ENCODE measurements around the gene NDST1. TPM values are rescaled to one million over a fixed set of nuclear protein-coding genes. Genes with fewer than 3 reads are reported as not detected.
A peak's percentile ranks its signal among the peaks of the same experiment; 100 is the strongest.

NDST1 gene
- total and polyA plus RNA-seq, 7 experiments from 2014 or later = 0.69 to 17.5 (median 1.2) TPM

DNA sequence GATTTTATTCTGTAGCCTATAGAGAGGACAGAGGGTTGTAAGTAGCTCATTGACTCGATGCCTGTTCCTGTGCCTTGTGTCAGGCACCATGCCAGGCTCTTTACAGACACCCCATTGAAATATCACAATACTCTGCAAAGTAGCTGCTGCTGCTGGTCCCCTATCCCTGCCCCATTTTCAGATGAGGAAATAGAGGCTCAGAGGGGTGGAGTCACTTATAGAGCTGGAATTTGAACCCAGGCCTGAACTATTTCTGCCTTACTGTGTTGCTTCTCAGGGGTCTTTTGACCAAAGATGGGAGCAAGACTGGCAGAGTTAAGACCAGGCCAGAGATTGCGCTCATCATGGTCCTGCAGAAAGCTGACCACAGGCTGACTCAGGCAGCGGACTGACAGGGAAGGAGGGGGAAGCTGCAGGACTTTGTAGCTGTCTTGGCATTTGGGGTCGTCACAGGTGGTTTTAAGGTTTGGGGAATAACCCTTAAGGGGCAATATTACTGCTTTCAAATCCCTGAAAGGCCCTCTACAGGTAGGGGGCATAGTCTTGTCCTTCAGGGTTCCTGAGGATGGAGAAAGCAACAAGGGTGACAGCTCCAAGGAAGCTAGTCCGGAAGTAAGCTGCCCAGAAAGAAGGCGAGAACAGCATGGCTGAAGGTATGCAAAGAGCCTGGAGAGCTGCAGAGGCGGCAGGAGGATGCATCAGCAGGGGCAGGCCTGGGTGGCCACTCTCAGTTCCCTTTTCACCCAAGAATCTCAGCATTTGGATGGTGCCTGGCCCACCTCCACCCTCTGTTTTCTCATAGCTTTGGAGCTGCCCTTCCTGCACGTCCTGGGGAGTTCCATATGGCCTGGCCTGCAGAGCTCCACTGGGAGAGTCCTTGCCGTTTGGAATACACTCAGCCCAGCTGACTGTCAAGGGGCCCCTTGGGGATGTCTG, 18.3 kb upstream of the NDST1 start:
- no peaks in the 10 kb centered on the region for H3K9me3 Mint-ChIP-seq
- H3K4me3 Mint-ChIP-seq = no peak overlapping the region
- H3K4me1 ChIP-seq (ENCODE audit: control insufficient read depth in 2 of 2, insufficient read depth in 2 of 2, low read length in 2 of 2) = peaks cover 3 to 5% of the 10 kb centered on the region in 2 donors
- ATAC-seq = peak; percentile 43
- H3K9me3 ChIP-seq (ENCODE audit: control insufficient read depth in 2 of 3, low read length in 3 of 3) = no peaks in the 10 kb centered on the region
- ChIA-PET POLR2A (no interaction called here), CTCF (no interaction called here)
- H3K36me3 Mint-ChIP-seq = no peaks in the 10 kb centered on the region
- no peak overlapping the region for H3K27ac Mint-ChIP-seq
- peaks cover 0 to 25% (median 4%) of the 10 kb centered on the region in 5 donors for H3K27me3 Mint-ChIP-seq
- H3K4me1 Mint-ChIP-seq = peaks cover 7 to 28% (median 15%) of the 10 kb centered on the region in 7 donors
- H3K27ac ChIP-seq (ENCODE audit: low read depth, low read length) = no peak overlapping the region
- no peaks in the 10 kb centered on the region for H3K36me3 ChIP-seq (ENCODE audit: control insufficient read depth in 2 of 3, insufficient read depth in 3 of 3, low read length in 3 of 3)
- H3K4me3 ChIP-seq (ENCODE audit: low read length) = no peak overlapping the region
- H3K27me3 ChIP-seq (ENCODE audit: control insufficient read depth in 2 of 2, insufficient read depth in 2 of 2, low read length in 2 of 2) = no peaks in the 10 kb centered on the region
- no peak for DNase-seq
- intact Hi-C loops (cut with micrococcal nuclease) = no loop called here

DNA sequence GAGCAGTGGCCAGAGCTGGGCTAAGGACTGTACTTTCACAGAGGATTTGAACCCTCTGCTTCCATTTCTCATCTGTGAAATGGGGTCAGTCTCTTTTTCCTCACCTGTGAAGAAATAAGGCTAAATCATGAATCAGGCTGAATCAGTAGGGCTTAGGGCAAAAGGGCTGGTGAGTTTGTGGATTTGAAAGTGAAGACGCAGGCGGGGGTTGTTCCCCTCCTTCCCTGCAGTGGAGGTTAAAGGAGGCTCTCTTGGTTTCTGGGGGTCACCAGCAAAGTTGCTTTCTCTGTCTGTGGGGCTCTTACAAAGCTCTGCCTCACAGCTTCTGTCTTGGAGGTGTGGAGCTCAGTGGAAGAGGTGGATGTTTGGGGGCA, 17.6 kb upstream of the NDST1 start:
- POLR2A ChIA-PET = no interaction called here
- H3K9me3 ChIP-seq (ENCODE audit: control insufficient read depth in 2 of 3, low read length in 3 of 3) = no peaks in the 10 kb centered on the region
- Mint-ChIP-seq H3K27ac (no peak overlapping the region), H3K27me3 (peaks cover 0 to 22% (median 4%) of the 10 kb centered on the region in 5 donors), H3K4me1 (peaks cover 7 to 25% (median 11%) of the 10 kb centered on the region in 7 donors), H3K36me3 (no peaks in the 10 kb centered on the region), H3K4me3 (no peak overlapping the region), H3K9me3 (no peaks in the 10 kb centered on the region)
- CTCF ChIA-PET = no interaction called here
- intact Hi-C loops (cut with micrococcal nuclease) = no loop called here
- H3K4me1 ChIP-seq (ENCODE audit: control insufficient read depth in 2 of 2, insufficient read depth in 2 of 2, low read length in 2 of 2) = peaks cover 3 to 5% of the 10 kb centered on the region in 2 donors
- H3K36me3 ChIP-seq (ENCODE audit: control insufficient read depth in 2 of 3, insufficient read depth in 3 of 3, low read length in 3 of 3) = no peaks in the 10 kb centered on the region
- ATAC-seq = no peak
- no peak overlapping the region for H3K27ac ChIP-seq (ENCODE audit: low read depth, low read length)
- H3K27me3 ChIP-seq (ENCODE audit: control insufficient read depth in 2 of 2, insufficient read depth in 2 of 2, low read length in 2 of 2) = no peaks in the 10 kb centered on the region
- no peak for DNase-seq
- H3K4me3 ChIP-seq (ENCODE audit: low read length) = no peak overlapping the region

DNA sequence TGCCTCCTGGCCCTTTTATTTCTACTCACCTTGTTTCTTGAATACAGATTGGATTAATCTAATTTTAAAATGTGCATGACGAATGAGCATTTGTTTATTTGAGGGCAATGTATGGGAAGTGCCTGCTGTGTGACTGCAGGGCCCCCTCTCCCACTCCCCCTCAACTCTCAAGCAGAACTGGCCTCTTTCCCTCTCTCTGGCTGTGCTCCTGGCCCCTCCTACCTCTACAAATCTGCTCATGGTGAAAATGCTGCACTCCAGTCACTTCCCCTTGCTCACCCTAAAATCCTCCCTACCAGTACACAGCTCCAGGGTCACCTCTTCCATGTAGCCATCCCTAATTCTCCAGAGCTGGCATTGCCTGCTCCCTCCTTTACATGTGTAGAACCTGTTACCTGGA, 17.2 kb upstream of the NDST1 start:
- ATAC-seq = no peak
- Histone ChIP-seq H3K27me3 (ENCODE audit: control insufficient read depth in 2 of 2, insufficient read depth in 2 of 2, low read length in 2 of 2) (no peaks in the 10 kb centered on the region), H3K4me3 (ENCODE audit: low read length) (no peak overlapping the region), H3K27ac (ENCODE audit: low read depth, low read length) (no peak overlapping the region), H3K36me3 (ENCODE audit: control insufficient read depth in 2 of 3, insufficient read depth in 3 of 3, low read length in 3 of 3) (no peaks in the 10 kb centered on the region), H3K9me3 (ENCODE audit: control insufficient read depth in 2 of 3, low read length in 3 of 3) (no peaks in the 10 kb centered on the region), H3K4me1 (ENCODE audit: control insufficient read depth in 2 of 2, insufficient read depth in 2 of 2, low read length in 2 of 2) (peaks cover 3 to 5% of the 10 kb centered on the region in 2 donors)
- ChIA-PET POLR2A (no interaction called here), CTCF (no interaction called here)
- intact Hi-C loops (cut with micrococcal nuclease) = no loop called here
- DNase-seq = no peak
- Mint-ChIP-seq H3K27me3 (peaks cover 0 to 22% (median 4%) of the 10 kb centered on the region in 5 donors), H3K36me3 (no peaks in the 10 kb centered on the region), H3K4me3 (no peak overlapping the region), H3K4me1 (peaks cover 7 to 25% (median 11%) of the 10 kb centered on the region in 7 donors), H3K9me3 (no peaks in the 10 kb centered on the region), H3K27ac (no peak overlapping the region)

DNA sequence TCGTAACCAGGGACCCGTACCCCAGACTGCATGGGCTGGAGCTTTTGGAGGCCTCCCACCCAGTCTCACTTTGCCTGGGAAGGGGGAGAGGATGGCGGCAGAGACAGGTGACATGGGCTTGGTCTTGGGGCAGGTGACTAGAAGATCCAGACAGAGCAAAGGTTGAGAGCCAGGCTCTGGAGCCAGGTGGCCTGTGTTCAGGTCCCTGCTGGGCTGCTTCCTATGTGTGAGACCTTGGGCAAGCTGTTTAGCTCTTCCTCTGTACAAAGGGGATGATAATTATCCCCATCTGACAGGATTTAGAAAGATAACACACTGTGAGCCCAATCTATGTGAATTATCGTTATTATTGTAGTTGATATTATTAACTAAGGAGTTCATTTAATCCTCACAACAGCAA, 16.1 kb upstream of the NDST1 start:
- ATAC-seq = no peak
- no peak overlapping the region for H3K27ac Mint-ChIP-seq
- H3K27ac ChIP-seq (ENCODE audit: low read depth, low read length) = no peak overlapping the region
- H3K36me3 Mint-ChIP-seq = no peaks in the 10 kb centered on the region
- peaks cover 0 to 2% (median 0%) of the 10 kb centered on the region in 11 donors for H3K9me3 Mint-ChIP-seq
- peaks cover 7 to 25% (median 10%) of the 10 kb centered on the region in 7 donors for H3K4me1 Mint-ChIP-seq
- H3K36me3 ChIP-seq (ENCODE audit: control insufficient read depth in 2 of 3, insufficient read depth in 3 of 3, low read length in 3 of 3) = no peaks in the 10 kb centered on the region
- H3K4me3 ChIP-seq (ENCODE audit: low read length) = no peak overlapping the region
- intact Hi-C loops (cut with micrococcal nuclease) = no loop called here
- H3K4me3 Mint-ChIP-seq = no peak overlapping the region
- no peaks in the 10 kb centered on the region for H3K9me3 ChIP-seq (ENCODE audit: control insufficient read depth in 2 of 3, low read length in 3 of 3)
- peaks cover 1 to 2% of the 10 kb centered on the region in 2 donors for H3K4me1 ChIP-seq (ENCODE audit: control insufficient read depth in 2 of 2, insufficient read depth in 2 of 2, low read length in 2 of 2)
- peaks cover 0 to 22% (median 4%) of the 10 kb centered on the region in 5 donors for H3K27me3 Mint-ChIP-seq
- ChIA-PET POLR2A (no interaction called here), CTCF (no interaction called here)
- no peaks in the 10 kb centered on the region for H3K27me3 ChIP-seq (ENCODE audit: control insufficient read depth in 2 of 2, insufficient read depth in 2 of 2, low read length in 2 of 2)
- DNase-seq = no peak

DNA sequence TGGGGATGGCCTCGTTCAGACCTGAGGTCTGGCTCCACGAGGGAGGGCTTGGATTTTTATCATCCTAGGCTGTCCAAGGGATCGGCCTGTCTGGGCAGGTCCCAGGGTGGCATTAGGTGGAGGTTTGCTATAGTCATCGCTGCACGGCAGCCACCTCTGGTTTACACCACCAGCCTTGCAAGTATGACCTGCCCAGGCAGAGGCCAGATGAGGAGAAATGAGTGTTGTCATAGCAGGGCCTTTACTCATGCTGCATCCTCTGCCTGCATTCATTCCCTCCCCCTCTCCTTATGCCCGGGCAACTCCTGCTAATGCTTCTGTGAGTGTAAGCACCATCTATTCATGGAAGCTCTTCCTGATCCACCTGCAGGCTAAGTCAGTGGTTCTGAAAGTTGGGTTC, 15.3 kb upstream of the NDST1 start:
- Mint-ChIP-seq H3K36me3 (no peaks in the 10 kb centered on the region), H3K4me1 (peaks cover 0 to 21% (median 2%) of the 10 kb centered on the region in 7 donors), H3K4me3 (no peak overlapping the region), H3K27ac (no peak overlapping the region), H3K27me3 (peaks cover 0 to 16% (median 1%) of the 10 kb centered on the region in 5 donors), H3K9me3 (peaks cover 0 to 2% (median 0%) of the 10 kb centered on the region in 11 donors)
- intact Hi-C loops (cut with micrococcal nuclease) = no loop called here
- H3K4me1 ChIP-seq (ENCODE audit: control insufficient read depth in 2 of 2, insufficient read depth in 2 of 2, low read length in 2 of 2) = no peaks in the 10 kb centered on the region
- CTCF ChIA-PET = no interaction called here
- no peak overlapping the region for H3K4me3 ChIP-seq (ENCODE audit: low read length)
- no peak overlapping the region for H3K27ac ChIP-seq (ENCODE audit: low read depth, low read length)
- H3K27me3 ChIP-seq (ENCODE audit: control insufficient read depth in 2 of 2, insufficient read depth in 2 of 2, low read length in 2 of 2) = no peaks in the 10 kb centered on the region
- ATAC-seq (no peak), DNase-seq (no peak)
- no peaks in the 10 kb centered on the region for H3K9me3 ChIP-seq (ENCODE audit: control insufficient read depth in 2 of 3, low read length in 3 of 3)
- POLR2A ChIA-PET = no interaction called here
- H3K36me3 ChIP-seq (ENCODE audit: control insufficient read depth in 2 of 3, insufficient read depth in 3 of 3, low read length in 3 of 3) = no peaks in the 10 kb centered on the region

DNA sequence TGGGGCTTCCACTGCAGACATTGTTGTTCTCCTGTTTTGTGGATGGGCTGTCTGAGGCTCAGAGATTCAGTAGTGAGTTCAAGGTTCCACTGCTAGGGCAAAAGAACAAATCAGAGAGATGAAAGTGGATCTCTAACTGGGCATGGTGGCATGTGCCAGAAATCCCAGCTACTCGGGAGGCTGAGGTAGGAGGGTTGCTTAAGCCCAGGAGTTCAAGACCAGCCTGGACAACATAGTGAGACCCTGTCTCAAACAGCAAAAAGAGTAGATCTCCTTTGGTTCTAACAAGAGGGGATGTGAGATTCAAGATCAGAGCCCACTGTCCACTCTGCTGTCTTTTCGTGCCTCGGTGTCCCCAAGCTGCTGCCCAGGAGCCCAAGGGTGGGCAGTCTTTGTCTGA, 11.8 kb upstream of the NDST1 start:
- H3K9me3 ChIP-seq (ENCODE audit: control insufficient read depth in 2 of 3, low read length in 3 of 3) = no peaks in the 10 kb centered on the region
- ChIA-PET POLR2A (no interaction called here), CTCF (no interaction called here)
- H3K4me1 Mint-ChIP-seq = peaks cover 0 to 7% (median 0%) of the 10 kb centered on the region in 7 donors
- H3K4me3 ChIP-seq (ENCODE audit: low read length) = no peak overlapping the region
- H3K36me3 ChIP-seq (ENCODE audit: control insufficient read depth in 2 of 3, insufficient read depth in 3 of 3, low read length in 3 of 3) = no peaks in the 10 kb centered on the region
- intact Hi-C loops (cut with micrococcal nuclease) = no loop called here
- no peak for ATAC-seq
- no peak overlapping the region for H3K27ac Mint-ChIP-seq
- H3K27ac ChIP-seq (ENCODE audit: low read depth, low read length) = no peak overlapping the region
- H3K4me1 ChIP-seq (ENCODE audit: control insufficient read depth in 2 of 2, insufficient read depth in 2 of 2, low read length in 2 of 2) = no peaks in the 10 kb centered on the region
- H3K36me3 Mint-ChIP-seq = no peaks in the 10 kb centered on the region
- H3K27me3 ChIP-seq (ENCODE audit: control insufficient read depth in 2 of 2, insufficient read depth in 2 of 2, low read length in 2 of 2) = no peaks in the 10 kb centered on the region
- H3K9me3 Mint-ChIP-seq = peaks cover 0 to 2% (median 0%) of the 10 kb centered on the region in 11 donors
- DNase-seq = no peak
- no peaks in the 10 kb centered on the region for H3K27me3 Mint-ChIP-seq
- no peak overlapping the region for H3K4me3 Mint-ChIP-seq

DNA sequence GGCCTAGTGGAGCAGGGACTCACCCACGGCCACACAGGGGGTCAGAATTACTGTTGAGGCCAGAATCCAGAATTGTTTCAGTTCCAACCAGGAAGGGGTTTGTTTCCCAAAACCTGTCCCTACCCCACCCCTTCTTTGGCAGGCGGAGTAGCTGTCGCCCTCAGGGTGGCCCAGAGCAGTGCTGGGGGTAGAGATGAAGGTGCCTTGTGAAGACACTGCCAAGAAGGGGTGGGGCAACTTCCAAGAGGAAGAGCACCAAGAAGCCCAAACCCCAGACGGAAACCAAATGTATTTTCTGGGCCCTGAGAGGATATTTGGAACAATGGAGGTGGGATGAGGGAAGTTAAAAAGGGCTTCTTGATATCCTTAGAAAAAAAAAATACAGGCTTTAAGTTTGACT, 11.4 kb upstream of the NDST1 start:
- Mint-ChIP-seq H3K27ac (no peak overlapping the region), H3K4me1 (peaks cover 0 to 4% (median 0%) of the 10 kb centered on the region in 7 donors), H3K4me3 (no peak overlapping the region), H3K9me3 (peaks cover 0 to 2% (median 0%) of the 10 kb centered on the region in 11 donors), H3K27me3 (no peaks in the 10 kb centered on the region), H3K36me3 (no peaks in the 10 kb centered on the region)
- Histone ChIP-seq H3K27ac (ENCODE audit: low read depth, low read length) (no peak overlapping the region), H3K27me3 (ENCODE audit: control insufficient read depth in 2 of 2, insufficient read depth in 2 of 2, low read length in 2 of 2) (no peaks in the 10 kb centered on the region), H3K4me3 (ENCODE audit: low read length) (no peak overlapping the region), H3K36me3 (ENCODE audit: control insufficient read depth in 2 of 3, insufficient read depth in 3 of 3, low read length in 3 of 3) (no peaks in the 10 kb centered on the region), H3K4me1 (ENCODE audit: control insufficient read depth in 2 of 2, insufficient read depth in 2 of 2, low read length in 2 of 2) (no peaks in the 10 kb centered on the region), H3K9me3 (ENCODE audit: control insufficient read depth in 2 of 3, low read length in 3 of 3) (no peaks in the 10 kb centered on the region)
- ATAC-seq = no peak
- intact Hi-C loops (cut with micrococcal nuclease) = no loop called here
- DNase-seq = no peak
- ChIA-PET POLR2A (no interaction called here), CTCF (interaction anchor here (0.6 kb wide), 1 partner anchor 154 kb away, joined by 3 read pairs; no protein-coding TSS in a partner anchor)
